ENCODE results near the gene EFCAB6.

- TF ChIP-seq, protein P1, sequence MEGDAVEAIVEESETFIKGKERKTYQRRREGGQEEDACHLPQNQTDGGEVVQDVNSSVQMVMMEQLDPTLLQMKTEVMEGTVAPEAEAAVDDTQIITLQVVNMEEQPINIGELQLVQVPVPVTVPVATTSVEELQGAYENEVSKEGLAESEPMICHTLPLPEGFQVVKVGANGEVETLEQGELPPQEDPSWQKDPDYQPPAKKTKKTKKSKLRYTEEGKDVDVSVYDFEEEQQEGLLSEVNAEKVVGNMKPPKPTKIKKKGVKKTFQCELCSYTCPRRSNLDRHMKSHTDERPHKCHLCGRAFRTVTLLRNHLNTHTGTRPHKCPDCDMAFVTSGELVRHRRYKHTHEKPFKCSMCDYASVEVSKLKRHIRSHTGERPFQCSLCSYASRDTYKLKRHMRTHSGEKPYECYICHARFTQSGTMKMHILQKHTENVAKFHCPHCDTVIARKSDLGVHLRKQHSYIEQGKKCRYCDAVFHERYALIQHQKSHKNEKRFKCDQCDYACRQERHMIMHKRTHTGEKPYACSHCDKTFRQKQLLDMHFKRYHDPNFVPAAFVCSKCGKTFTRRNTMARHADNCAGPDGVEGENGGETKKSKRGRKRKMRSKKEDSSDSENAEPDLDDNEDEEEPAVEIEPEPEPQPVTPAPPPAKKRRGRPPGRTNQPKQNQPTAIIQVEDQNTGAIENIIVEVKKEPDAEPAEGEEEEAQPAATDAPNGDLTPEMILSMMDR (IDR thresholded peaks at IDR 0.05) = no peak
- TF ChIP-seq POLR2A (IDR thresholded peaks at IDR 0.05) = no peak
Measured at GRCh38 chr22:43491177-43491576, 320.9 kb downstream of the EFCAB6 start.

Measured in right lobe of liver (tissue), 4 donors.